Daoy (cell line): ENCODE measurements around the gene TMEM178B. TPM values are rescaled to one million over a fixed set of nuclear protein-coding genes. Genes with fewer than 3 reads are reported as not detected.

Experiments used
- DNase-seq: peaks from one replicate; pipeline ENCODE4 v3.0.0-alpha.2; 2015; ENCODE audit warnings: low read depth
- total RNA-seq: library from RNA; depleted of rRNA; stranded (reverse); fragments of >200 nt; shearing (Covaris generic); gene quantifications from 2 replicates; pipeline ENCODE4 v1.2.3, GENCODE V29; 2014

TMEM178B gene
- total RNA-seq, 1 experiment from 2014 or later, result 1.3 TPM

GRCh38 chr7:141262101-141263090, 188.5 kb downstream of the TMEM178B start:
- no peak for DNase-seq

- DNase-seq, result no peak
Observed at GRCh38 chr7:141263508-141263907, 189.6 kb downstream of the TMEM178B start.

- no peak for DNase-seq
Observed at GRCh38 chr7:141263983-141264382, 190.1 kb downstream of the TMEM178B start.

GRCh38 chr7:141264511-141264910, 190.6 kb downstream of the TMEM178B start:
- DNase-seq, result no peak

- no peak for DNase-seq
Observed at GRCh38 chr7:141265668-141266067, 191.8 kb downstream of the TMEM178B start.

GRCh38 chr7:141268614-141269013, 194.8 kb downstream of the TMEM178B start:
- no peak for DNase-seq

GRCh38 chr7:141271451-141271850, 197.6 kb downstream of the TMEM178B start:
- no peak for DNase-seq

GRCh38 chr7:141272417-141272816, 198.6 kb downstream of the TMEM178B start:
- DNase-seq, result no peak

- DNase-seq, result no peak
Observed at GRCh38 chr7:141275350-141275749, 201.5 kb downstream of the TMEM178B start.

- peak; percentile 19 for DNase-seq
Observed at GRCh38 chr7:141276031-141276430, 202.2 kb downstream of the TMEM178B start.

GRCh38 chr7:141280100-141280499, 206.2 kb downstream of the TMEM178B start:
- DNase-seq, result no peak

GRCh38 chr7:141281311-141281710, 207.4 kb downstream of the TMEM178B start:
- DNase-seq, result no peak

- no peak for DNase-seq
Observed at GRCh38 chr7:141286522-141286921, 212.7 kb downstream of the TMEM178B start.

- DNase-seq, result no peak
Observed at GRCh38 chr7:141287936-141288335, 214.1 kb downstream of the TMEM178B start.

- DNase-seq, result no peak
Observed at GRCh38 chr7:141288626-141289025, 214.8 kb downstream of the TMEM178B start.

- DNase-seq, result no peak
Observed at GRCh38 chr7:141290365-141290764, 216.5 kb downstream of the TMEM178B start.

GRCh38 chr7:141290973-141291372, 217.1 kb downstream of the TMEM178B start:
- no peak for DNase-seq

- DNase-seq, result no peak
Observed at GRCh38 chr7:141291541-141291940, 217.7 kb downstream of the TMEM178B start.

- no peak for DNase-seq
Observed at GRCh38 chr7:141294143-141294829, 220.4 kb downstream of the TMEM178B start.

GRCh38 chr7:141295367-141295895, 221.6 kb downstream of the TMEM178B start:
- DNase-seq, result no peak

GRCh38 chr7:141300816-141301215, 227.0 kb downstream of the TMEM178B start:
- DNase-seq, result no peak

- no peak for DNase-seq
Observed at GRCh38 chr7:141301544-141301943, 227.7 kb downstream of the TMEM178B start.

GRCh38 chr7:141302617-141303016, 228.8 kb downstream of the TMEM178B start:
- no peak for DNase-seq
